ENCODE data around the gene SORCS3. TPM values are rescaled to one million over a fixed set of nuclear protein-coding genes. Genes with fewer than 3 reads are reported as not detected.

SORCS3 gene
- total RNA-seq, 2 experiments from 2014 or later: 1.7 to 2.1 TPM

GRCh38 chr10:105146436-105146835, 505.3 kb downstream of the SORCS3 start:
- Histone ChIP-seq H3K27me3 (ENCODE audit: control insufficient read depth in 1 of 2, insufficient read depth in 2 of 2, low read length in 2 of 2) (no peaks in the 10 kb centered on the region), H3K36me3 (ENCODE audit: insufficient read depth, low read length) (no peaks in the 10 kb centered on the region), H3K4me3 (ENCODE audit: low read length) (no peak overlapping the region), H3K9me3 (ENCODE audit: control insufficient read depth in 1 of 2, insufficient read depth in 1 of 2, low read length in 2 of 2) (no peaks in the 10 kb centered on the region), H3K4me1 (ENCODE audit: insufficient read depth, low read length) (no peaks in the 10 kb centered on the region), H3K27ac (ENCODE audit: low read depth in 1 of 2, low read length in 2 of 2) (no peak overlapping the region)
- ATAC-seq (ENCODE audit: poor library complexity) (no peak), DNase-seq (no peak)
- intact Hi-C loops (cut with DNase I, micrococcal nuclease): no loop called here
- H3K27ac Mint-ChIP-seq: no peak overlapping the region
- no peaks in the 10 kb centered on the region for H3K27me3 Mint-ChIP-seq
- H3K9me3 Mint-ChIP-seq: no peaks in the 10 kb centered on the region
- H3K36me3 Mint-ChIP-seq (ENCODE audit: low read depth): no peaks in the 10 kb centered on the region
- ChIA-PET CTCF (no interaction called here), POLR2A (no interaction called here)
- no peak for TF ChIP-seq CTCF (IDR thresholded peaks at IDR 0.05)
- H3K4me1 Mint-ChIP-seq (ENCODE audit: low read depth): no peaks in the 10 kb centered on the region
- no peak overlapping the region for H3K4me3 Mint-ChIP-seq

- H3K27me3 Mint-ChIP-seq: no peaks in the 10 kb centered on the region
- H3K4me3 Mint-ChIP-seq: no peak overlapping the region
- Histone ChIP-seq H3K4me3 (ENCODE audit: low read length) (no peak overlapping the region), H3K27ac (ENCODE audit: low read depth in 1 of 2, low read length in 2 of 2) (no peak overlapping the region), H3K27me3 (ENCODE audit: control insufficient read depth in 1 of 2, insufficient read depth in 2 of 2, low read length in 2 of 2) (no peaks in the 10 kb centered on the region), H3K9me3 (ENCODE audit: control insufficient read depth in 1 of 2, insufficient read depth in 1 of 2, low read length in 2 of 2) (no peaks in the 10 kb centered on the region), H3K4me1 (ENCODE audit: insufficient read depth, low read length) (no peaks in the 10 kb centered on the region), H3K36me3 (ENCODE audit: insufficient read depth, low read length) (no peaks in the 10 kb centered on the region)
- no peaks in the 10 kb centered on the region for H3K4me1 Mint-ChIP-seq (ENCODE audit: low read depth)
- no peak overlapping the region for H3K27ac Mint-ChIP-seq
- ATAC-seq (ENCODE audit: poor library complexity) (no peak), DNase-seq (no peak)
- CTCF ChIA-PET: no interaction called here
- H3K9me3 Mint-ChIP-seq: no peaks in the 10 kb centered on the region
- TF ChIP-seq CTCF (IDR thresholded peaks at IDR 0.05): no peak
- POLR2A ChIA-PET: no interaction called here
- intact Hi-C loops (cut with DNase I, micrococcal nuclease): no loop called here
- peaks cover 4% of the 10 kb centered on the region for H3K36me3 Mint-ChIP-seq (ENCODE audit: low read depth)
Measured at GRCh38 chr10:105148456-105148855, 507.4 kb downstream of the SORCS3 start.

GRCh38 chr10:105148921-105149320, 507.8 kb downstream of the SORCS3 start:
- TF ChIP-seq CTCF (IDR thresholded peaks at IDR 0.05): no peak
- ATAC-seq (ENCODE audit: poor library complexity): no peak
- intact Hi-C loops (cut with DNase I, micrococcal nuclease): no loop called here

More at GRCh38 chr10:105148921-105149320, 507.8 kb downstream of the SORCS3 start:
- Histone ChIP-seq H3K27ac (ENCODE audit: low read depth in 1 of 2, low read length in 2 of 2) (no peak overlapping the region), H3K27me3 (ENCODE audit: control insufficient read depth in 1 of 2, insufficient read depth in 2 of 2, low read length in 2 of 2) (no peaks in the 10 kb centered on the region), H3K4me3 (ENCODE audit: low read length) (no peak overlapping the region), H3K9me3 (ENCODE audit: control insufficient read depth in 1 of 2, insufficient read depth in 1 of 2, low read length in 2 of 2) (no peaks in the 10 kb centered on the region), H3K4me1 (ENCODE audit: insufficient read depth, low read length) (no peaks in the 10 kb centered on the region), H3K36me3 (ENCODE audit: insufficient read depth, low read length) (no peaks in the 10 kb centered on the region)
- H3K36me3 Mint-ChIP-seq (ENCODE audit: low read depth): peaks cover 4% of the 10 kb centered on the region
- POLR2A ChIA-PET: no interaction called here
- H3K27me3 Mint-ChIP-seq: no peaks in the 10 kb centered on the region
- no peak overlapping the region for H3K27ac Mint-ChIP-seq
- CTCF ChIA-PET: no interaction called here
- no peaks in the 10 kb centered on the region for H3K4me1 Mint-ChIP-seq (ENCODE audit: low read depth)
- no peaks in the 10 kb centered on the region for H3K9me3 Mint-ChIP-seq
- no peak overlapping the region for H3K4me3 Mint-ChIP-seq
- DNase-seq: no peak
